Measurements from ENCODE around the gene PCNX1.

Gene PCNX1

GRCh38 chr14:70898111-70898745 is 9.0 kb upstream of the PCNX1 start:
- Histone ChIP-seq H3K27ac (ENCODE audit: low read depth, low read length) (peak overlapping the region; percentile 79), H3K9me3 (ENCODE audit: control insufficient read depth in 5 of 5, low read length in 5 of 5) (no peaks in the 10 kb centered on the region), H3K4me1 (ENCODE audit: control insufficient read depth in 5 of 5, insufficient read depth in 5 of 5, low read length in 5 of 5) (peaks cover 0 to 28% (median 15%) of the 10 kb centered on the region in 5 donors), H3K36me3 (ENCODE audit: control insufficient read depth in 5 of 5, insufficient read depth in 5 of 5, low read length in 5 of 5) (no peaks in the 10 kb centered on the region), H3K4me3 (ENCODE audit: low read depth in 1 of 5, low read length in 5 of 5) (no peak overlapping the region), H3K27me3 (ENCODE audit: control insufficient read depth in 5 of 5, insufficient read depth in 4 of 5, low read length in 5 of 5) (no peaks in the 10 kb centered on the region), H3K9ac (ENCODE audit: low read length in 5 of 5) (peak overlapping the region in 1 of 5 donors; percentile 57)

- Histone ChIP-seq H3K4me3 (ENCODE audit: low read depth in 1 of 5, low read length in 5 of 5) (no peak overlapping the region), H3K27ac (ENCODE audit: low read depth, low read length) (no peak overlapping the region), H3K9ac (ENCODE audit: low read length in 5 of 5) (no peak overlapping the region), H3K4me1 (ENCODE audit: control insufficient read depth in 5 of 5, insufficient read depth in 5 of 5, low read length in 5 of 5) (peaks cover 3 to 43% (median 29%) of the 10 kb centered on the region in 5 donors), H3K36me3 (ENCODE audit: control insufficient read depth in 5 of 5, insufficient read depth in 5 of 5, low read length in 5 of 5) (no peaks in the 10 kb centered on the region), H3K9me3 (ENCODE audit: control insufficient read depth in 5 of 5, low read length in 5 of 5) (no peaks in the 10 kb centered on the region), H3K27me3 (ENCODE audit: control insufficient read depth in 5 of 5, insufficient read depth in 4 of 5, low read length in 5 of 5) (no peaks in the 10 kb centered on the region)
Observed at GRCh38 chr14:70901269-70901668, 6.0 kb upstream of the PCNX1 start.

GRCh38 chr14:70902184-70902583 is 5.1 kb upstream of the PCNX1 start:
- Histone ChIP-seq H3K4me1 (ENCODE audit: control insufficient read depth in 5 of 5, insufficient read depth in 5 of 5, low read length in 5 of 5) (peaks cover 3 to 48% (median 34%) of the 10 kb centered on the region in 5 donors), H3K36me3 (ENCODE audit: control insufficient read depth in 5 of 5, insufficient read depth in 5 of 5, low read length in 5 of 5) (no peaks in the 10 kb centered on the region), H3K9me3 (ENCODE audit: control insufficient read depth in 5 of 5, low read length in 5 of 5) (no peaks in the 10 kb centered on the region), H3K4me3 (ENCODE audit: low read depth in 1 of 5, low read length in 5 of 5) (no peak overlapping the region), H3K27me3 (ENCODE audit: control insufficient read depth in 5 of 5, insufficient read depth in 4 of 5, low read length in 5 of 5) (no peaks in the 10 kb centered on the region), H3K9ac (ENCODE audit: low read length in 5 of 5) (no peak overlapping the region), H3K27ac (ENCODE audit: low read depth, low read length) (no peak overlapping the region)

GRCh38 chr14:70904373-70904772 is 2.9 kb upstream of the PCNX1 start:
- no peak overlapping the region for H3K9ac ChIP-seq (ENCODE audit: low read length in 5 of 5)
- no peak overlapping the region for H3K27ac ChIP-seq (ENCODE audit: low read depth, low read length)
- no peak overlapping the region for H3K4me3 ChIP-seq (ENCODE audit: low read depth in 1 of 5, low read length in 5 of 5)
- H3K36me3 ChIP-seq (ENCODE audit: control insufficient read depth in 5 of 5, insufficient read depth in 5 of 5, low read length in 5 of 5), result no peaks in the 10 kb centered on the region
- no peaks in the 10 kb centered on the region for H3K27me3 ChIP-seq (ENCODE audit: control insufficient read depth in 5 of 5, insufficient read depth in 4 of 5, low read length in 5 of 5)
- no peaks in the 10 kb centered on the region for H3K9me3 ChIP-seq (ENCODE audit: control insufficient read depth in 5 of 5, low read length in 5 of 5)
- H3K4me1 ChIP-seq (ENCODE audit: control insufficient read depth in 5 of 5, insufficient read depth in 5 of 5, low read length in 5 of 5), result peaks cover 3 to 40% (median 32%) of the 10 kb centered on the region in 5 donors

- Histone ChIP-seq H3K4me3 (ENCODE audit: low read depth in 1 of 5, low read length in 5 of 5) (peak overlapping the region in 1 of 5 donors; percentile 6), H3K27me3 (ENCODE audit: control insufficient read depth in 5 of 5, insufficient read depth in 4 of 5, low read length in 5 of 5) (no peaks in the 10 kb centered on the region), H3K9ac (ENCODE audit: low read length in 5 of 5) (peak overlapping the region in 4 of 5 donors; percentile 2 to 47 (median 40)), H3K4me1 (ENCODE audit: control insufficient read depth in 5 of 5, insufficient read depth in 5 of 5, low read length in 5 of 5) (peaks cover 5 to 46% (median 39%) of the 10 kb centered on the region in 5 donors), H3K27ac (ENCODE audit: low read depth, low read length) (peak overlapping the region; percentile 91), H3K9me3 (ENCODE audit: control insufficient read depth in 5 of 5, low read length in 5 of 5) (no peaks in the 10 kb centered on the region), H3K36me3 (ENCODE audit: control insufficient read depth in 5 of 5, insufficient read depth in 5 of 5, low read length in 5 of 5) (no peaks in the 10 kb centered on the region)
Observed at GRCh38 chr14:70905301-70905700, 2.0 kb upstream of the PCNX1 start.

- H3K4me3 ChIP-seq (ENCODE audit: low read depth in 1 of 5, low read length in 5 of 5), result peak overlapping the region; percentile 76 to 95 (median 91)
- H3K36me3 ChIP-seq (ENCODE audit: control insufficient read depth in 5 of 5, insufficient read depth in 5 of 5, low read length in 5 of 5), result no peaks in the 10 kb centered on the region
- peak overlapping the region; percentile 91 for H3K27ac ChIP-seq (ENCODE audit: low read depth, low read length)
- no peaks in the 10 kb centered on the region for H3K9me3 ChIP-seq (ENCODE audit: control insufficient read depth in 5 of 5, low read length in 5 of 5)
- no peaks in the 10 kb centered on the region for H3K27me3 ChIP-seq (ENCODE audit: control insufficient read depth in 5 of 5, insufficient read depth in 4 of 5, low read length in 5 of 5)
- peak overlapping the region; percentile 84 to 97 (median 91) for H3K9ac ChIP-seq (ENCODE audit: low read length in 5 of 5)
- H3K4me1 ChIP-seq (ENCODE audit: control insufficient read depth in 5 of 5, insufficient read depth in 5 of 5, low read length in 5 of 5), result peaks cover 5 to 51% (median 48%) of the 10 kb centered on the region in 5 donors
Observed at GRCh38 chr14:70906793-70907175, 475 bp upstream of the PCNX1 start.

- peak overlapping the region; percentile 91 for H3K27ac ChIP-seq (ENCODE audit: low read depth, low read length)
- H3K4me1 ChIP-seq (ENCODE audit: control insufficient read depth in 5 of 5, insufficient read depth in 5 of 5, low read length in 5 of 5), result peaks cover 5 to 61% (median 54%) of the 10 kb centered on the region in 5 donors
- H3K27me3 ChIP-seq (ENCODE audit: control insufficient read depth in 5 of 5, insufficient read depth in 4 of 5, low read length in 5 of 5), result no peaks in the 10 kb centered on the region
- H3K36me3 ChIP-seq (ENCODE audit: control insufficient read depth in 5 of 5, insufficient read depth in 5 of 5, low read length in 5 of 5), result no peaks in the 10 kb centered on the region
- H3K4me3 ChIP-seq (ENCODE audit: low read depth in 1 of 5, low read length in 5 of 5), result peak overlapping the region; percentile 69 to 95 (median 91)
- H3K9ac ChIP-seq (ENCODE audit: low read length in 5 of 5), result peak overlapping the region; percentile 82 to 98 (median 94)
- no peaks in the 10 kb centered on the region for H3K9me3 ChIP-seq (ENCODE audit: control insufficient read depth in 5 of 5, low read length in 5 of 5)
Observed at GRCh38 chr14:70907996-70908934, 1.0 kb downstream of the PCNX1 start.

GRCh38 chr14:70908935-70909641 is 1.8 kb downstream of the PCNX1 start:
- Histone ChIP-seq H3K36me3 (ENCODE audit: control insufficient read depth in 5 of 5, insufficient read depth in 5 of 5, low read length in 5 of 5) (no peaks in the 10 kb centered on the region), H3K4me1 (ENCODE audit: control insufficient read depth in 5 of 5, insufficient read depth in 5 of 5, low read length in 5 of 5) (peaks cover 5 to 61% (median 54%) of the 10 kb centered on the region in 5 donors), H3K9ac (ENCODE audit: low read length in 5 of 5) (peak overlapping the region; percentile 82 to 98 (median 94)), H3K27me3 (ENCODE audit: control insufficient read depth in 5 of 5, insufficient read depth in 4 of 5, low read length in 5 of 5) (no peaks in the 10 kb centered on the region), H3K4me3 (ENCODE audit: low read depth in 1 of 5, low read length in 5 of 5) (peak overlapping the region; percentile 69 to 95 (median 91)), H3K9me3 (ENCODE audit: control insufficient read depth in 5 of 5, low read length in 5 of 5) (no peaks in the 10 kb centered on the region), H3K27ac (ENCODE audit: low read depth, low read length) (peak overlapping the region; percentile 91)

- Histone ChIP-seq H3K4me1 (ENCODE audit: control insufficient read depth in 5 of 5, insufficient read depth in 5 of 5, low read length in 5 of 5) (peaks cover 3 to 58% (median 51%) of the 10 kb centered on the region in 5 donors), H3K9me3 (ENCODE audit: control insufficient read depth in 5 of 5, low read length in 5 of 5) (no peaks in the 10 kb centered on the region), H3K27ac (ENCODE audit: low read depth, low read length) (peak overlapping the region; percentile 91)
Observed at GRCh38 chr14:70909733-70910614, 2.7 kb downstream of the PCNX1 start.

More at GRCh38 chr14:70909733-70910614, 2.7 kb downstream of the PCNX1 start:
- H3K4me3 ChIP-seq (ENCODE audit: low read depth in 1 of 5, low read length in 5 of 5), result peak overlapping the region in 4 of 5 donors; percentile 19 to 95 (median 88)
- no peaks in the 10 kb centered on the region for H3K36me3 ChIP-seq (ENCODE audit: control insufficient read depth in 5 of 5, insufficient read depth in 5 of 5, low read length in 5 of 5)
- no peaks in the 10 kb centered on the region for H3K27me3 ChIP-seq (ENCODE audit: control insufficient read depth in 5 of 5, insufficient read depth in 4 of 5, low read length in 5 of 5)
- peak overlapping the region in 2 of 5 donors; percentile 82 to 98 for H3K9ac ChIP-seq (ENCODE audit: low read length in 5 of 5)

All from subcutaneous abdominal adipose tissue (tissue), 5 donors.